Keratinocyte (primary cell): ENCODE measurements around the gene PTPN4.

ENCODE experiments used
- EZH2 ChIP-seq: IDR thresholded peaks from one replicate; pipeline ENCODE4 v1.6.1; 2012; ENCODE audit warnings: inconsistent platforms, mild to moderate bottlenecking, low read length, moderate library complexity
- TF ChIP-seq, protein P1 (sequence below), 3 experiments: IDR thresholded peaks in 1 of 3; conservative IDR thresholded peaks in 1 of 3; optimal IDR thresholded peaks in 1 of 3; 2 replicates in 2 of 3; 3 replicates in 1 of 3; pipeline versions ENCODE3 to v1.5.1; 2011; ENCODE audit warnings: low read length in 3 of 3, mild to moderate bottlenecking in 3 of 3, moderate library complexity in 2 of 3, control low read depth in 1 of 3, inconsistent platforms in 1 of 3; ENCODE audit not compliant: insufficient read depth in 2 of 3; ENCODE audit errors: extremely low read depth in 1 of 3

GRCh38 chr2:119724656-119725485 is 34.9 kb upstream of the PTPN4 start:
- TF ChIP-seq, protein P1, sequence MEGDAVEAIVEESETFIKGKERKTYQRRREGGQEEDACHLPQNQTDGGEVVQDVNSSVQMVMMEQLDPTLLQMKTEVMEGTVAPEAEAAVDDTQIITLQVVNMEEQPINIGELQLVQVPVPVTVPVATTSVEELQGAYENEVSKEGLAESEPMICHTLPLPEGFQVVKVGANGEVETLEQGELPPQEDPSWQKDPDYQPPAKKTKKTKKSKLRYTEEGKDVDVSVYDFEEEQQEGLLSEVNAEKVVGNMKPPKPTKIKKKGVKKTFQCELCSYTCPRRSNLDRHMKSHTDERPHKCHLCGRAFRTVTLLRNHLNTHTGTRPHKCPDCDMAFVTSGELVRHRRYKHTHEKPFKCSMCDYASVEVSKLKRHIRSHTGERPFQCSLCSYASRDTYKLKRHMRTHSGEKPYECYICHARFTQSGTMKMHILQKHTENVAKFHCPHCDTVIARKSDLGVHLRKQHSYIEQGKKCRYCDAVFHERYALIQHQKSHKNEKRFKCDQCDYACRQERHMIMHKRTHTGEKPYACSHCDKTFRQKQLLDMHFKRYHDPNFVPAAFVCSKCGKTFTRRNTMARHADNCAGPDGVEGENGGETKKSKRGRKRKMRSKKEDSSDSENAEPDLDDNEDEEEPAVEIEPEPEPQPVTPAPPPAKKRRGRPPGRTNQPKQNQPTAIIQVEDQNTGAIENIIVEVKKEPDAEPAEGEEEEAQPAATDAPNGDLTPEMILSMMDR (optimal IDR thresholded peaks at IDR 0.05 in 1 of 3, IDR thresholded peaks at IDR 0.05 in 1 of 3, conservative IDR thresholded peaks at IDR 0.05 in 1 of 3; ENCODE audit: extremely low read depth in 1 of 3, insufficient read depth in 2 of 3, low read length in 3 of 3): no peak
- TF ChIP-seq EZH2: no peak
